ENCODE measurements around the gene CDH22.

GRCh38 chr20:46156065-46156464, 152.2 kb downstream of the CDH22 start:
- TF ChIP-seq REST (IDR thresholded peaks at IDR 0.05; ENCODE audit: low read depth) (no peak), EP300 (IDR thresholded peaks at IDR 0.05; ENCODE audit: borderline replicate concordance) (no peak), NFIC (IDR thresholded peaks at IDR 0.05) (no peak), CREB1 (IDR thresholded peaks at IDR 0.05; ENCODE audit: low read depth) (no peak), YY1 (IDR thresholded peaks at IDR 0.05; ENCODE audit: low read depth) (no peak), USF1 (IDR thresholded peaks at IDR 0.05) (no peak), MAX (IDR thresholded peaks at IDR 0.05) (no peak), TAF1 (IDR thresholded peaks at IDR 0.05; ENCODE audit: low read depth) (no peak), TCF12 (IDR thresholded peaks at IDR 0.05; ENCODE audit: low read depth) (no peak), CEBPB (IDR thresholded peaks at IDR 0.05) (no peak)
